Measurements from ENCODE around the gene DOC2B. TPM values are rescaled to one million over a fixed set of nuclear protein-coding genes. Genes with fewer than 3 reads are reported as not detected.
A peak's percentile ranks its signal among the peaks of the same experiment; 100 is the strongest.
"Not testable (repeated sequence)": the region's sequence is repeated elsewhere in the genome, so short reads cannot be mapped to it uniquely, and the experiment has no call there.

Gene DOC2B
- polyA plus RNA-seq, 1 donor (not counting 4 experiments of a cell fraction or from before 2014, with no cell fraction given) = not detected

DNA sequence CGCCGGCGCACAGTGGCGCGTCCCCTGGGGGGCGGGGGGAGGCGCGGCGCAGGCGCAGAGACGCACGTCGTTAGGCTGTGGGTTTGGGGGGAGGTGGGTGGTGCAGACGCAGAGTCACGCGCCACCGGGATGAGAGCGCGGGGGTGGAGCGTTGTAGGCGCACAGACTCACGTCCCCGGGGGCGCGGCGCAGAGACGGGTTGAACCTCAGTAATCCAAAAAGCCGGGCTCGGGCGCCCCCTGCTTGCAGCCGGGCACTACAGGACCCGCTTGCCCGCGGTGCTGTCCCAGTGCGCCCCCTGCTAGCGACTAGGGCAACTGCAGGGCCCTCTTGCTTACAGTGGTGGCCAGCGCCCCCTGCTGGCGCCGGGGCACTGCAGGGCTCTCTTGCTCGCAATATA is 47.5 kb downstream of the DOC2B start:
- H3K9me3 ChIP-seq (ENCODE audit: control insufficient read depth, low read depth, low read length); H3K4me2 ChIP-seq (ENCODE audit: control insufficient read depth, extremely low read depth, insufficient read depth, low read depth, low read length); H4K20me1 ChIP-seq (ENCODE audit: control insufficient read depth, extremely low read depth, insufficient read depth, low read length); H3K9me1 ChIP-seq (ENCODE audit: control insufficient read depth, extremely low read depth, insufficient read depth, low read length); H3K9ac ChIP-seq (ENCODE audit: control insufficient read depth, extremely low read depth, insufficient read depth, low read length); dilution Hi-C loops (cut with MboI; ENCODE audit: extremely low pct_ligation_motif_present, low sequenced_read_pairs); H3K27ac ChIP-seq (ENCODE audit: control insufficient read depth, insufficient read depth, low read length); H3K79me2 ChIP-seq (ENCODE audit: control insufficient read depth, insufficient read depth, low read length); H3K4me3 ChIP-seq (ENCODE audit: control insufficient read depth in 2 of 3, extremely low read depth in 1 of 3, insufficient read depth in 2 of 3, low read depth in 1 of 3, low read length in 3 of 3); H3K36me3 ChIP-seq (ENCODE audit: control insufficient read depth in 2 of 2, extremely low read depth in 1 of 2, insufficient read depth in 2 of 2, low read length in 2 of 2); H3K4me1 ChIP-seq (ENCODE audit: control insufficient read depth, extremely low read depth, insufficient read depth, low read length); FAIRE-seq; H3K27me3 ChIP-seq (ENCODE audit: control insufficient read depth, extremely low read depth, insufficient read depth, low read length); DNase-seq (ENCODE audit: low read depth, low spot score); H2AFZ ChIP-seq (ENCODE audit: control insufficient read depth, low read length): not testable (repeated sequence)

- dilution Hi-C loops (cut with MboI; ENCODE audit: extremely low pct_ligation_motif_present, low sequenced_read_pairs) = not testable (repeated sequence)
Observed at GRCh38 chr17:118339-118917, 63.0 kb downstream of the DOC2B start.

GRCh38 chr17:113111-113510 is 68.3 kb downstream of the DOC2B start:
- not testable (repeated sequence) for FAIRE-seq; H4K20me1 ChIP-seq (ENCODE audit: control insufficient read depth, extremely low read depth, insufficient read depth, low read length); DNase-seq (ENCODE audit: low read depth, low spot score)

More at GRCh38 chr17:118339-118917, 63.0 kb downstream of the DOC2B start:
- not testable (repeated sequence) for H3K36me3 ChIP-seq (ENCODE audit: control insufficient read depth in 2 of 2, extremely low read depth in 1 of 2, insufficient read depth in 2 of 2, low read length in 2 of 2); H3K9ac ChIP-seq (ENCODE audit: control insufficient read depth, extremely low read depth, insufficient read depth, low read length); H3K27me3 ChIP-seq (ENCODE audit: control insufficient read depth, extremely low read depth, insufficient read depth, low read length); FAIRE-seq; DNase-seq (ENCODE audit: low read depth, low spot score); H3K27ac ChIP-seq (ENCODE audit: control insufficient read depth, insufficient read depth, low read length); H3K4me3 ChIP-seq (ENCODE audit: control insufficient read depth in 2 of 3, extremely low read depth in 1 of 3, insufficient read depth in 2 of 3, low read depth in 1 of 3, low read length in 3 of 3); H3K9me1 ChIP-seq (ENCODE audit: control insufficient read depth, extremely low read depth, insufficient read depth, low read length); H4K20me1 ChIP-seq (ENCODE audit: control insufficient read depth, extremely low read depth, insufficient read depth, low read length); H3K79me2 ChIP-seq (ENCODE audit: control insufficient read depth, insufficient read depth, low read length); H3K4me2 ChIP-seq (ENCODE audit: control insufficient read depth, extremely low read depth, insufficient read depth, low read depth, low read length); H3K9me3 ChIP-seq (ENCODE audit: control insufficient read depth, low read depth, low read length); H2AFZ ChIP-seq (ENCODE audit: control insufficient read depth, low read length); H3K4me1 ChIP-seq (ENCODE audit: control insufficient read depth, extremely low read depth, insufficient read depth, low read length)
- TF ChIP-seq, protein P1, sequence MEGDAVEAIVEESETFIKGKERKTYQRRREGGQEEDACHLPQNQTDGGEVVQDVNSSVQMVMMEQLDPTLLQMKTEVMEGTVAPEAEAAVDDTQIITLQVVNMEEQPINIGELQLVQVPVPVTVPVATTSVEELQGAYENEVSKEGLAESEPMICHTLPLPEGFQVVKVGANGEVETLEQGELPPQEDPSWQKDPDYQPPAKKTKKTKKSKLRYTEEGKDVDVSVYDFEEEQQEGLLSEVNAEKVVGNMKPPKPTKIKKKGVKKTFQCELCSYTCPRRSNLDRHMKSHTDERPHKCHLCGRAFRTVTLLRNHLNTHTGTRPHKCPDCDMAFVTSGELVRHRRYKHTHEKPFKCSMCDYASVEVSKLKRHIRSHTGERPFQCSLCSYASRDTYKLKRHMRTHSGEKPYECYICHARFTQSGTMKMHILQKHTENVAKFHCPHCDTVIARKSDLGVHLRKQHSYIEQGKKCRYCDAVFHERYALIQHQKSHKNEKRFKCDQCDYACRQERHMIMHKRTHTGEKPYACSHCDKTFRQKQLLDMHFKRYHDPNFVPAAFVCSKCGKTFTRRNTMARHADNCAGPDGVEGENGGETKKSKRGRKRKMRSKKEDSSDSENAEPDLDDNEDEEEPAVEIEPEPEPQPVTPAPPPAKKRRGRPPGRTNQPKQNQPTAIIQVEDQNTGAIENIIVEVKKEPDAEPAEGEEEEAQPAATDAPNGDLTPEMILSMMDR (optimal IDR thresholded peaks at IDR 0.05 in 1 of 3, IDR thresholded peaks at IDR 0.05 in 1 of 3, conservative IDR thresholded peaks at IDR 0.05 in 1 of 3; ENCODE audit: extremely low read depth in 1 of 3, insufficient read depth in 2 of 3, low read length in 3 of 3) = peak in 1 of 3 experiments; percentile 39

More at GRCh38 chr17:113111-113510, 68.3 kb downstream of the DOC2B start:
- H3K36me3 ChIP-seq (ENCODE audit: control insufficient read depth in 2 of 2, extremely low read depth in 1 of 2, insufficient read depth in 2 of 2, low read length in 2 of 2); H3K4me1 ChIP-seq (ENCODE audit: control insufficient read depth, extremely low read depth, insufficient read depth, low read length); H3K9me1 ChIP-seq (ENCODE audit: control insufficient read depth, extremely low read depth, insufficient read depth, low read length); H3K9ac ChIP-seq (ENCODE audit: control insufficient read depth, extremely low read depth, insufficient read depth, low read length); H3K79me2 ChIP-seq (ENCODE audit: control insufficient read depth, insufficient read depth, low read length); H3K27ac ChIP-seq (ENCODE audit: control insufficient read depth, insufficient read depth, low read length); H2AFZ ChIP-seq (ENCODE audit: control insufficient read depth, low read length); H3K4me2 ChIP-seq (ENCODE audit: control insufficient read depth, extremely low read depth, insufficient read depth, low read depth, low read length); H3K4me3 ChIP-seq (ENCODE audit: control insufficient read depth in 2 of 3, extremely low read depth in 1 of 3, insufficient read depth in 2 of 3, low read depth in 1 of 3, low read length in 3 of 3); dilution Hi-C loops (cut with MboI; ENCODE audit: extremely low pct_ligation_motif_present, low sequenced_read_pairs); H3K27me3 ChIP-seq (ENCODE audit: control insufficient read depth, extremely low read depth, insufficient read depth, low read length); H3K9me3 ChIP-seq (ENCODE audit: control insufficient read depth, low read depth, low read length): not testable (repeated sequence)

Other genes starting within 250 kb of the DOC2B start
- not detected in 3 replicates for gene SCGB1C2, start 44.1 kb downstream of the DOC2B start, polyA plus RNA-seq
- 0.31 to 1.2 TPM (median 0.94 TPM) in 3 replicates for gene RPH3AL, start 171.2 kb upstream of the DOC2B start, polyA plus RNA-seq